ENCODE results near the gene SRGAP2B.
"Not testable (repeated sequence)": the region's sequence is repeated elsewhere in the genome, so short reads cannot be mapped to it uniquely, and the experiment has no call there.

SRGAP2B gene

DNA sequence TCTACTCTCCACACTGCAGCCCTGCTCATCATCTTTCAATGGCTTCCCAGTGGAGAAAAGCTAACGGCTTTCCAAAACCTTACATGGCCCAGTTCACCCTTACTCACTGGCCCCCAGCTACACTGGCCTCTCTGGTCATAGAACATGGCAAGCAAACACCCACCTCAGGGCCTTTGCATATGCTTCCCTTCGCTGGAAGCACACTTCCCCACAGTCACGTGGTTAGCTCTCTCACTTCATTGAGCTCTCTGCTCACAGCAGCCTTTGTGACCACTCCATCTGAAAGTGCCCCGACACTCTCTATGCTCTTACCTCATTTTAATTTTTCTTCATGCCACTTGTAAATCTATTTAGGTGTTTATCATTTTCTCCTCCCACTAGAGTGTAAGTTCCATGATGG, 83.3 kb downstream of the SRGAP2B start:
- H3K27ac ChIP-seq (ENCODE audit: low read depth in 2 of 2, low read length in 2 of 2); H3K9me3 ChIP-seq (ENCODE audit: control insufficient read depth in 2 of 2, low read length in 2 of 2); H3K4me3 ChIP-seq (ENCODE audit: low read length in 2 of 2); H3K27me3 ChIP-seq (ENCODE audit: control insufficient read depth in 2 of 2, insufficient read depth in 2 of 2, low read length in 2 of 2); H3K4me1 ChIP-seq (ENCODE audit: control insufficient read depth in 2 of 2, insufficient read depth in 2 of 2, low read length in 2 of 2); H3K36me3 ChIP-seq (ENCODE audit: control insufficient read depth in 2 of 2, insufficient read depth in 2 of 2, low read length in 2 of 2); H3K9ac ChIP-seq (ENCODE audit: low read depth in 1 of 2, low read length in 2 of 2): not testable (repeated sequence)

DNA sequence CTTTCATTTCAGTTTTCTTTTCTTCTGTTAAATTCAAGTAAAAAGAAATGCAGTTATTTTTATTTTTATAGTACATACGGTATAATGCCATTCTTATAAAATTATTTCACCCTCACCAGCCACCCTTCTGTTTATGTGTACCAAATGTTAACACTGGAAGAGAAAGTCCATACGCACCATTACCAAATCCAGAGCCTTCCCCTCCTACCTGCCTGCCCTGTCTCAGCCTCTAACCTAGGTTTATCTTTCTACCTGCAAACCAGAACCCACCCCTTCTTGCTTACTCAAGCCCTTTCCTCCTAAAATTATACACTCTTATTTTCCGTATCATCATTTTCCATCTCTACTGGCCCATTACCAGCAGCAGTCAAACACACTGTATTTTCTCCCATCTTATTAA, 84.5 kb downstream of the SRGAP2B start:
- H3K4me3 ChIP-seq (ENCODE audit: low read length in 2 of 2); H3K9ac ChIP-seq (ENCODE audit: low read depth in 1 of 2, low read length in 2 of 2); H3K27ac ChIP-seq (ENCODE audit: low read depth in 2 of 2, low read length in 2 of 2); H3K4me1 ChIP-seq (ENCODE audit: control insufficient read depth in 2 of 2, insufficient read depth in 2 of 2, low read length in 2 of 2); H3K36me3 ChIP-seq (ENCODE audit: control insufficient read depth in 2 of 2, insufficient read depth in 2 of 2, low read length in 2 of 2); H3K27me3 ChIP-seq (ENCODE audit: control insufficient read depth in 2 of 2, insufficient read depth in 2 of 2, low read length in 2 of 2); H3K9me3 ChIP-seq (ENCODE audit: control insufficient read depth in 2 of 2, low read length in 2 of 2): not testable (repeated sequence)

DNA sequence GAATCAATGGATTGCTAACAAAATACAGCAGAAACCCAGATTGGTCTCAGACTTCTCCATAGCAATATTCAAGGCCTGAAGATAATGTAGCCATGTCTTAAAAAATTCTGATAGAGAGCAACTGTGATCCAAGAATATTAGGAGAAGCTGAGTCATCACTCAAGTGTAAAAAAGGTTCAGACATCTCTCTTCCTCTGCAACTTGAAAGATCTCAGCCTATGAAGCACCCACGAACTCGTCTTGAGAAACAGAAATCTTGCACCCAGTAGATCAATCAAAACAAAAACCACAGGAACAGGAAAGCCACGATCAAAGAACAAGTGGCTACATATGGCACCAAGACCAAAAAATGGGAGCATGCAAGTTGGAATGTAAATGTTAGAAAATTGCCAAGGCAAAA, 85.2 kb downstream of the SRGAP2B start:
- not testable (repeated sequence) for H3K4me3 ChIP-seq (ENCODE audit: low read length in 2 of 2); H3K4me1 ChIP-seq (ENCODE audit: control insufficient read depth in 2 of 2, insufficient read depth in 2 of 2, low read length in 2 of 2); H3K36me3 ChIP-seq (ENCODE audit: control insufficient read depth in 2 of 2, insufficient read depth in 2 of 2, low read length in 2 of 2); H3K9me3 ChIP-seq (ENCODE audit: control insufficient read depth in 2 of 2, low read length in 2 of 2); H3K9ac ChIP-seq (ENCODE audit: low read depth in 1 of 2, low read length in 2 of 2); H3K27me3 ChIP-seq (ENCODE audit: control insufficient read depth in 2 of 2, insufficient read depth in 2 of 2, low read length in 2 of 2); H3K27ac ChIP-seq (ENCODE audit: low read depth in 2 of 2, low read length in 2 of 2)

DNA sequence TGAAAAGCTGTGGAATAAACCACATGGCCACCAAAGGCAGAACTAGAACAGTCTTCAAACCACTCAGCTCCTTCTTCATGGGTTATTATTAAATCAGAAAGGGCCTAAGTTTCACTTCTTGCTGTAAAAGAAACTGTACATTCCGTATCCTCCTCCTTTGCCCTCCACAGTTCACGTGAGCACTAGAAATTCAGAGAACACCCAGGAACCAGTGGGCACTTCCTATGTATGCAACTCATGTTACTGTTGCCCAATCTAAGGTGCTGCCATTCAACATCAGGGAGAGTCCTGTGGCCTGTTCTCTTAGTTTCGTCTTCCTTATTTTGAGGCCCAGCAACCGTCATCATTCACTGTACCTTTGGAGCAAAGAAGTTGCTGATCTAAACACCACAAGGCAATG, 86.7 kb downstream of the SRGAP2B start:
- not testable (repeated sequence) for H3K9me3 ChIP-seq (ENCODE audit: control insufficient read depth in 2 of 2, low read length in 2 of 2); H3K4me1 ChIP-seq (ENCODE audit: control insufficient read depth in 2 of 2, insufficient read depth in 2 of 2, low read length in 2 of 2); H3K9ac ChIP-seq (ENCODE audit: low read depth in 1 of 2, low read length in 2 of 2); H3K36me3 ChIP-seq (ENCODE audit: control insufficient read depth in 2 of 2, insufficient read depth in 2 of 2, low read length in 2 of 2); H3K4me3 ChIP-seq (ENCODE audit: low read length in 2 of 2); H3K27ac ChIP-seq (ENCODE audit: low read depth in 2 of 2, low read length in 2 of 2); H3K27me3 ChIP-seq (ENCODE audit: control insufficient read depth in 2 of 2, insufficient read depth in 2 of 2, low read length in 2 of 2)

DNA sequence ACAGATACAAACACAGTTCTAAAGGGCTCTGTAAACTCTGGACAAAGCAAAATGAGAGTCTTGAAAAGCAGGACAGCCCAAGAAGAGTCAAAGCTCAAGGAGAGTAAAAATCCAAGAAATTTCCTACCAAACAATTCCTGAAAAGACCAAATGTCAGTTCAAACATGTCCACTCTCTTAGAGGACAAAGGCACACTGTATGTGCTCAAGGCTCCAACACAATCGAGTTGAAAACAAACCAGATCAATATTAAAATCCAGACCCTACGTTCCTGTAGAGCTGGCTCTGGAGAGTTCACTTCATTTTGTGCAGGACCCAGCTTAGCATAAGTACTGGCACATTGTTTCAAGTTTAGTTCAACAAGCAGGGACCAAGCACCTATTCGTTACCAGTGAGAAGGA, 90.0 kb downstream of the SRGAP2B start:
- not testable (repeated sequence) for H3K4me1 ChIP-seq (ENCODE audit: control insufficient read depth in 2 of 2, insufficient read depth in 2 of 2, low read length in 2 of 2); H3K9ac ChIP-seq (ENCODE audit: low read depth in 1 of 2, low read length in 2 of 2); H3K4me3 ChIP-seq (ENCODE audit: low read length in 2 of 2); H3K27ac ChIP-seq (ENCODE audit: low read depth in 2 of 2, low read length in 2 of 2); H3K27me3 ChIP-seq (ENCODE audit: control insufficient read depth in 2 of 2, insufficient read depth in 2 of 2, low read length in 2 of 2); H3K9me3 ChIP-seq (ENCODE audit: control insufficient read depth in 2 of 2, low read length in 2 of 2); H3K36me3 ChIP-seq (ENCODE audit: control insufficient read depth in 2 of 2, insufficient read depth in 2 of 2, low read length in 2 of 2)

DNA sequence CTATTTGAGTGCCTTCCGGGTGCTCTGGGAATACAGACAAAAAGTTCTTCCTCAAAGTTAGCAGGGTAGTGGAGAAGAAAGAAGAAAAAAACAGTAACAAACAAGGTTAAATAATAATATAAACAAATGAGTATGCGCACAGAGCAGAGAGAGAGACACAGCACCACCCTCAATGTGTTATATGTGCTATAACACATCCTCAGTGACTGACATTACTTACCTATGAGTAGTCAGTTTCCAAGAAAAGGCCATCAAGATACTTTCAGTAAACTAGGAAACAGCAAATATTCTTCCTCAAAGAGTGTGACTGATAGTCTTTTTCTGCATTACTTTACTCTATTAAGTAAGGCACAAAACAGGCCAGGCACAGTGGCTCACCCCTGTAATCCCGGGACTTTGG, 93.7 kb downstream of the SRGAP2B start:
- not testable (repeated sequence) for H3K36me3 ChIP-seq (ENCODE audit: control insufficient read depth in 2 of 2, insufficient read depth in 2 of 2, low read length in 2 of 2); H3K9ac ChIP-seq (ENCODE audit: low read depth in 1 of 2, low read length in 2 of 2); H3K27me3 ChIP-seq (ENCODE audit: control insufficient read depth in 2 of 2, insufficient read depth in 2 of 2, low read length in 2 of 2); H3K27ac ChIP-seq (ENCODE audit: low read depth in 2 of 2, low read length in 2 of 2); H3K4me3 ChIP-seq (ENCODE audit: low read length in 2 of 2); H3K9me3 ChIP-seq (ENCODE audit: control insufficient read depth in 2 of 2, low read length in 2 of 2); H3K4me1 ChIP-seq (ENCODE audit: control insufficient read depth in 2 of 2, insufficient read depth in 2 of 2, low read length in 2 of 2)

DNA sequence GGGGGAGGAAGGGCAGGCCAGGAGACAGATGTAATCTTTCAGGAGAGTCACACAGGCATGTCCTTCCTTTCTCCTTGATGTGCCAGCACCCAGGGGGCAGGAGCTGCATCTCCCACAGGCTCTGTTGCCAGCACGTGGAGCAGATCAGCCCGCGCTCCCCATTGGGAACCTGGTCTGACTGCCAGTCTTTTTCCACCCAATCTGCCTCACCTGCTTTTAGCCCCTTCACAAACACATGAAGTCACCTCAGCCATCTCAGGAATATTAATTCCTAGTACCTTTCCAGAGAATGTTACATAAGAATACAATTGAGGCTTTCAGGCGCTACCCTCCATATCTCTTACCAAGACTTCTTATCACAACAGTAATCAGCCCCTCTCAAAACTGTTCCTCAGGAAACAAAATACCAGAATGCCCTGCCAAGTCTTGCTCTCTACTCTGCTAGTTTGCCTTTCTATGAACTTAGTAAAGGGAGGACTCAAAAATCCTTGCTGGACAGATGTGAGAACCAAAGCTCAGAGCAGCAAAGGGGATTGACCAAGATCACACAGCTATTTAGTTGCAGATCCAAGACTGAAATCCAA, 94.3 kb downstream of the SRGAP2B start:
- H3K4me1 ChIP-seq (ENCODE audit: control insufficient read depth in 2 of 2, insufficient read depth in 2 of 2, low read length in 2 of 2); H3K36me3 ChIP-seq (ENCODE audit: control insufficient read depth in 2 of 2, insufficient read depth in 2 of 2, low read length in 2 of 2); H3K9ac ChIP-seq (ENCODE audit: low read depth in 1 of 2, low read length in 2 of 2); H3K27me3 ChIP-seq (ENCODE audit: control insufficient read depth in 2 of 2, insufficient read depth in 2 of 2, low read length in 2 of 2); H3K9me3 ChIP-seq (ENCODE audit: control insufficient read depth in 2 of 2, low read length in 2 of 2); H3K27ac ChIP-seq (ENCODE audit: low read depth in 2 of 2, low read length in 2 of 2); H3K4me3 ChIP-seq (ENCODE audit: low read length in 2 of 2): not testable (repeated sequence)

DNA sequence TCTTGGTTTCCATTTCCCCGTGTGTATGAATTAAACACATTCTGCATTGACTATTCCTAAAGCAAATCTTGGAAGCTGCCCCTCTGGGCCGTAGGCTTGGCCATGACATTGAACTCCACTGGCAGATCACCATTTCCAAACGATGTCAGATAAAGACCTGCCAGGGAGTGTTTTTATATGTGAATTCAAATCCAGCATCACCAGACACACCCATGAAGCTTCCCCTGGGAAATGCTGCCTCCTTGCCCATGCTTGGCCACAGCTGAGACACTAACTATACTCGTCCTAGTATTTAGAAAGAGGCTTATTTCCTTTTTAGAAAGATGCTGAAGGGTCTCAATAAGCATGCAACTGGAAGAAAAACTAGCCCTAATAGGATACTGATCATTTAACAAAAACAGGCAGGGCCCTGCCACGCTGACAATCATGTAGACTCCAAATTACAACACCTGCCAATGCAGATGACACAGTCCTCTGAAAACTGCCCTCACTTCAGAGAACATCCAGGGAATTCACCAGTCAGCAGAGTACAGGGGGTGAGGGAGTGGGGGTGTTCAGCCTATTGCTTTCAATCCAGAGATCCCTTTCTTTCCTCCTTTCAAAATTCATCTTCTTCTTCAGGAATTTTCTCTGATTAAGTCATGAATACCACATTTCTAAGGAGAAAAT, 94.9 kb downstream of the SRGAP2B start:
- H3K36me3 ChIP-seq (ENCODE audit: control insufficient read depth in 2 of 2, insufficient read depth in 2 of 2, low read length in 2 of 2); H3K27me3 ChIP-seq (ENCODE audit: control insufficient read depth in 2 of 2, insufficient read depth in 2 of 2, low read length in 2 of 2); H3K27ac ChIP-seq (ENCODE audit: low read depth in 2 of 2, low read length in 2 of 2); H3K4me1 ChIP-seq (ENCODE audit: control insufficient read depth in 2 of 2, insufficient read depth in 2 of 2, low read length in 2 of 2); H3K9ac ChIP-seq (ENCODE audit: low read depth in 1 of 2, low read length in 2 of 2); H3K4me3 ChIP-seq (ENCODE audit: low read length in 2 of 2); H3K9me3 ChIP-seq (ENCODE audit: control insufficient read depth in 2 of 2, low read length in 2 of 2): not testable (repeated sequence)

DNA sequence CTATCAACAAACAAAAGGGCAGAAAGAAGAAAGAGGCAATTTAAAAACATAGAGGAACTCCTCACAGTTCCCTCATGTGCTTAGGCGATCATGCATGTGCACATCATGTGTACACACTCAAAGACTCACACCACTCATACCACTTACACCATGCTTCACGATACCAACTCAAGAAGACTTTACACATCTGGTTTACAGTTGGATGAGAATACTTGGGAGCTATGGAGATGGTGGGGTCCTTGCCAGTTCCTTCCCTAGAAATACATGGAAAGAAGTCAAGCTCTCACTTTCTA, 96.2 kb downstream of the SRGAP2B start:
- H3K27ac ChIP-seq (ENCODE audit: low read depth in 2 of 2, low read length in 2 of 2); H3K9ac ChIP-seq (ENCODE audit: low read depth in 1 of 2, low read length in 2 of 2); H3K36me3 ChIP-seq (ENCODE audit: control insufficient read depth in 2 of 2, insufficient read depth in 2 of 2, low read length in 2 of 2); H3K4me1 ChIP-seq (ENCODE audit: control insufficient read depth in 2 of 2, insufficient read depth in 2 of 2, low read length in 2 of 2); H3K9me3 ChIP-seq (ENCODE audit: control insufficient read depth in 2 of 2, low read length in 2 of 2); H3K27me3 ChIP-seq (ENCODE audit: control insufficient read depth in 2 of 2, insufficient read depth in 2 of 2, low read length in 2 of 2); H3K4me3 ChIP-seq (ENCODE audit: low read length in 2 of 2): not testable (repeated sequence)

DNA sequence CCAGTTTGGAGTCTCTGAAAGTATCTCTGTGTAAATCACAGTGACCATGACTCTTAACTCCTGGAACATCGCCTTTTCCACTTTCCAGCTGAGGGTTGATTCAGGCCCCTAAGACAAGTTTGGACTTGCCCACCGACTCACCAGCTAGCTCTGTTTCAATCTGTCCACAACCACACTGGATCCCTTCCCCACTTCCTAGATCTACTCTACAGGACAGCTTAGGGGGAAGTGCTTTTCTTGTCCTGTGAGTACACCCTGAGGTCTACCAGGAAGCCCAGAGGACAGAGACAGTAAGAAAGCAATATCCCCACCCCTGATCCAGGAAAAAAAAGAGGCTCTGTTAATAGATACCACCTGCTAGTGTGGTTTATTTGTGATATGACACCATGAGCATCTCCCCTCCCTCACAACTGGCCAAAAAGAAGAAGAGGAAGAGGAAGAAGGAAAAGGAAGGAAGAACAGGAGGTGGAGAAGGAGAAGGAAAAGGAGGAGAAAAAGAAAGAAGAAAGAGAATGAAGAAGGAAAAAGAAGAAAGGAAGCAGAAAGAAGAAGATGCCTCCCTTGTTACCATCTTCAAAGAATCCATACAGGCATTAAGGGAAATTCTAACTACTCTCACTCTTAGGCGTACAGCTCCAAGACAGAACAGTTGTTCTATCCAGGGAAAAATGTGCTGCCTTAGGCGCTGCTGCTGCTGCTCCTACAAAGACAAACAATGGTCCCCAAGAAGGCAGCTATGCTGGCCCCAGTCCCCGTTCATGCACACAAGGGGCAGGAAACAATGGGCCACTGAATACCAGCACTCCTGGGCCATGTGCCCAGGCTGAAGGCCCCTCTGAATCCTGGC, 96.8 kb downstream of the SRGAP2B start:
- not testable (repeated sequence) for H3K36me3 ChIP-seq (ENCODE audit: control insufficient read depth in 2 of 2, insufficient read depth in 2 of 2, low read length in 2 of 2); H3K27me3 ChIP-seq (ENCODE audit: control insufficient read depth in 2 of 2, insufficient read depth in 2 of 2, low read length in 2 of 2); H3K27ac ChIP-seq (ENCODE audit: low read depth in 2 of 2, low read length in 2 of 2); H3K4me3 ChIP-seq (ENCODE audit: low read length in 2 of 2); H3K9me3 ChIP-seq (ENCODE audit: control insufficient read depth in 2 of 2, low read length in 2 of 2); H3K4me1 ChIP-seq (ENCODE audit: control insufficient read depth in 2 of 2, insufficient read depth in 2 of 2, low read length in 2 of 2); H3K9ac ChIP-seq (ENCODE audit: low read depth in 1 of 2, low read length in 2 of 2)
